ENCODE measurements around the gene KCNF1.

DNA sequence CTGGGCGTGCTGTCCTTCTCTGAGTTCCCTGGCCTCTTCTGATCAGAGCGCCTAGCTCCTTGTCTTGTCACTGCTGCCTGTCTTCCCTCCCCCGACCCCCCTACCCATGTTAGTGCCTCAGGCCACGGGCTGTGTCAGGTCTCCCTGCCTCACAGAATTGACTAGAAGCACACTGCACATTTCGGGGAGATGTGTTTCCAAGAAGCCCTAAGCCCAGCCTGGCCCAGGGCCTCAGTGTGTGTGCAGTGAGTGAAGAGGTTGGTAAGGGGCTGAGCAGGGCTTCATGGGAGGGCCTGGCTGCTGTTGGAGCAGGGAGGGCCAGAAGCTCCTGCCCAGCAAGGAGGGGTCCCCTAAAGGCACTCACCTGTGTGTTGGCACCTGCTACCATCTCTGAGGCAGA is 13.1 kb downstream of the KCNF1 start:
- no peak for TF ChIP-seq EZH2 (IDR thresholded peaks at IDR 0.05; ENCODE audit: insufficient read depth, low read length)
- TF ChIP-seq, protein P1, sequence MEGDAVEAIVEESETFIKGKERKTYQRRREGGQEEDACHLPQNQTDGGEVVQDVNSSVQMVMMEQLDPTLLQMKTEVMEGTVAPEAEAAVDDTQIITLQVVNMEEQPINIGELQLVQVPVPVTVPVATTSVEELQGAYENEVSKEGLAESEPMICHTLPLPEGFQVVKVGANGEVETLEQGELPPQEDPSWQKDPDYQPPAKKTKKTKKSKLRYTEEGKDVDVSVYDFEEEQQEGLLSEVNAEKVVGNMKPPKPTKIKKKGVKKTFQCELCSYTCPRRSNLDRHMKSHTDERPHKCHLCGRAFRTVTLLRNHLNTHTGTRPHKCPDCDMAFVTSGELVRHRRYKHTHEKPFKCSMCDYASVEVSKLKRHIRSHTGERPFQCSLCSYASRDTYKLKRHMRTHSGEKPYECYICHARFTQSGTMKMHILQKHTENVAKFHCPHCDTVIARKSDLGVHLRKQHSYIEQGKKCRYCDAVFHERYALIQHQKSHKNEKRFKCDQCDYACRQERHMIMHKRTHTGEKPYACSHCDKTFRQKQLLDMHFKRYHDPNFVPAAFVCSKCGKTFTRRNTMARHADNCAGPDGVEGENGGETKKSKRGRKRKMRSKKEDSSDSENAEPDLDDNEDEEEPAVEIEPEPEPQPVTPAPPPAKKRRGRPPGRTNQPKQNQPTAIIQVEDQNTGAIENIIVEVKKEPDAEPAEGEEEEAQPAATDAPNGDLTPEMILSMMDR (IDR thresholded peaks at IDR 0.05; ENCODE audit: insufficient read depth, low read depth, low read length): no peak
